GM21717 (cell line): Measurements from ENCODE around the gene KLHL29.

Source experiments
- ATAC-seq: cut with Tn5 transposase; IDR thresholded peaks from one replicate; pipeline ENCODE4 v1.9.1; 2021; ENCODE audit warnings: mild to moderate bottlenecking, moderate library complexity; ENCODE audit not compliant: unreplicated experiment

Gene KLHL29

GRCh38 chr2:23488584-23488983 lies 103.6 kb downstream of the KLHL29 start:
- ATAC-seq = no peak

GRCh38 chr2:23489471-23490322 lies 104.7 kb downstream of the KLHL29 start:
- ATAC-seq = no peak

- no peak for ATAC-seq
Observed at GRCh38 chr2:23491591-23492336, 106.8 kb downstream of the KLHL29 start.

GRCh38 chr2:23492337-23492675 lies 107.3 kb downstream of the KLHL29 start:
- ATAC-seq = no peak

GRCh38 chr2:23492921-23493320 lies 107.9 kb downstream of the KLHL29 start:
- no peak for ATAC-seq

GRCh38 chr2:23493846-23494245 lies 108.9 kb downstream of the KLHL29 start:
- ATAC-seq = no peak

- no peak for ATAC-seq
Observed at GRCh38 chr2:23494286-23494685, 109.3 kb downstream of the KLHL29 start.

GRCh38 chr2:23495661-23496114 lies 110.7 kb downstream of the KLHL29 start:
- ATAC-seq = no peak

GRCh38 chr2:23496456-23496855 lies 111.5 kb downstream of the KLHL29 start:
- no peak for ATAC-seq

GRCh38 chr2:23497063-23497462 lies 112.1 kb downstream of the KLHL29 start:
- ATAC-seq = no peak

GRCh38 chr2:23497536-23497935 lies 112.6 kb downstream of the KLHL29 start:
- no peak for ATAC-seq

GRCh38 chr2:23498943-23499342 lies 114.0 kb downstream of the KLHL29 start:
- ATAC-seq = no peak

GRCh38 chr2:23499439-23499838 lies 114.5 kb downstream of the KLHL29 start:
- ATAC-seq = no peak

- no peak for ATAC-seq
Observed at GRCh38 chr2:23500836-23501235, 115.9 kb downstream of the KLHL29 start.

GRCh38 chr2:23502096-23502495 lies 117.1 kb downstream of the KLHL29 start:
- no peak for ATAC-seq

- no peak for ATAC-seq
Observed at GRCh38 chr2:23503097-23503496, 118.1 kb downstream of the KLHL29 start.

GRCh38 chr2:23503682-23504081 lies 118.7 kb downstream of the KLHL29 start:
- no peak for ATAC-seq

GRCh38 chr2:23504591-23504990 lies 119.6 kb downstream of the KLHL29 start:
- no peak for ATAC-seq

GRCh38 chr2:23505218-23505983 lies 120.4 kb downstream of the KLHL29 start:
- no peak for ATAC-seq

- ATAC-seq = no peak
Observed at GRCh38 chr2:23505984-23506380, 121.0 kb downstream of the KLHL29 start.

GRCh38 chr2:23506531-23507266 lies 121.7 kb downstream of the KLHL29 start:
- ATAC-seq = no peak
